Myocyte (in vitro differentiated cells): ENCODE data around the gene P3R3URF. TPM values are rescaled to one million over a fixed set of nuclear protein-coding genes. Genes with fewer than 3 reads are reported as not detected.

Source experiments
- DNase-seq: peaks from one replicate; pipeline ENCODE4 v3.0.0-alpha.2; 2012; ENCODE audit warnings: low read depth
- total RNA-seq: library from RNA; depleted of rRNA; stranded (reverse); fragments of >200 nt; gene quantifications from 2 replicates; pipeline ENCODE4 v1.2.3, GENCODE V29; 2014

P3R3URF gene
- total RNA-seq, 1 donor from 2014 or later, result not detected

- DNase-seq, result no peak
Measured at GRCh38 chr1:46194641-46195193, 18.4 kb upstream of the P3R3URF start.

- DNase-seq, result no peak
Measured at GRCh38 chr1:46193984-46194570, 17.8 kb upstream of the P3R3URF start.

- no peak for DNase-seq
Measured at GRCh38 chr1:46193285-46193684, 17.0 kb upstream of the P3R3URF start.

- DNase-seq, result no peak
Measured at GRCh38 chr1:46192171-46192570, 15.9 kb upstream of the P3R3URF start.

GRCh38 chr1:46191033-46191701 is 14.9 kb upstream of the P3R3URF start:
- no peak for DNase-seq

- no peak for DNase-seq
Measured at GRCh38 chr1:46190539-46190938, 14.3 kb upstream of the P3R3URF start.

- DNase-seq, result no peak
Measured at GRCh38 chr1:46188295-46189030, 12.2 kb upstream of the P3R3URF start.

- DNase-seq, result no peak
Measured at GRCh38 chr1:46187106-46187869, 11.0 kb upstream of the P3R3URF start.

GRCh38 chr1:46186076-46186475 is 9.8 kb upstream of the P3R3URF start:
- DNase-seq, result no peak

GRCh38 chr1:46184920-46185658 is 8.8 kb upstream of the P3R3URF start:
- DNase-seq, result no peak

- peak; percentile 50 for DNase-seq
Measured at GRCh38 chr1:46183926-46184557, 7.8 kb upstream of the P3R3URF start.

- DNase-seq, result peak; percentile 99
Measured at GRCh38 chr1:46183079-46183847, 7.0 kb upstream of the P3R3URF start.

GRCh38 chr1:46181343-46182260 is 5.3 kb upstream of the P3R3URF start:
- DNase-seq, result no peak

GRCh38 chr1:46180082-46180616 is 3.9 kb upstream of the P3R3URF start:
- peak; percentile 49 for DNase-seq

- DNase-seq, result peak; percentile 92
Measured at GRCh38 chr1:46179138-46180081, 3.1 kb upstream of the P3R3URF start.

- DNase-seq, result no peak
Measured at GRCh38 chr1:46175243-46175642, 1.0 kb downstream of the P3R3URF start.
